GM19455 (cell line): ENCODE measurements around the gene CHST3.

Experiments
- ATAC-seq: cut with Tn5 transposase; IDR thresholded peaks from one replicate; pipeline ENCODE4 v1.9.1; 2021; ENCODE audit not compliant: unreplicated experiment

The CHST3 gene

DNA sequence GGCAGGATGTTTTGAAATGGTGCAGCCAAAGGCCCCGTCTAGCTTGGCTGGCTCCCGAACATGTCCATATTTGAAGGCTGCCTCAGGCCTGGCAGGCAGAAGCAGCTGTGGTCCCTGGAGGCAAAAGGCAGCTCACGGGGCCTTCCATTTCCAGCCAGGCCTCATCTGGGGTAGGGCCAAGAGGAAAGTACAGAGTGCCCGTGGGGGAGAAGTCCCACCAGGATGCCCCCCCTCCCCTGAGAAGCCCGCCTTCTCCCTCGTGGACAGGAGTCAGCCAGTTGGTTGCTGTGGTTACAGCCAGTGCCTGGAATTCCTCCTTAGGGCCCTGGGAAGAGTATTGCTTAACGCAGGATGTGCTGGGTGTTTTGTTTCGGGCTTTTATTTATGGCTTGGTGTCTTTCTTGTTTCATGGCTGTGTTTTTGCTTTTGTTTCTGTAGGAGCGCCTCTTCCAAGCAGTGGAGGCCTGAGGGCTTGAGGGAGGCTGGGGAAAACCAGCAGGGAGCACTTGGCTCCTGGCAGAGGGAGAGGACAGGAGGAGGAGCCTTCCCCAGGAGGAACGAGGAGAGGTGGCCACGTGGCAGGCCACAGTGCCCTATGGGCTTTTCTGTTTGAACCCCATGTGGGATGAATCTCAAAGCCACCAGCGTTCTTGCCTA, 45.4 kb downstream of the CHST3 start:
- ATAC-seq = no peak

DNA sequence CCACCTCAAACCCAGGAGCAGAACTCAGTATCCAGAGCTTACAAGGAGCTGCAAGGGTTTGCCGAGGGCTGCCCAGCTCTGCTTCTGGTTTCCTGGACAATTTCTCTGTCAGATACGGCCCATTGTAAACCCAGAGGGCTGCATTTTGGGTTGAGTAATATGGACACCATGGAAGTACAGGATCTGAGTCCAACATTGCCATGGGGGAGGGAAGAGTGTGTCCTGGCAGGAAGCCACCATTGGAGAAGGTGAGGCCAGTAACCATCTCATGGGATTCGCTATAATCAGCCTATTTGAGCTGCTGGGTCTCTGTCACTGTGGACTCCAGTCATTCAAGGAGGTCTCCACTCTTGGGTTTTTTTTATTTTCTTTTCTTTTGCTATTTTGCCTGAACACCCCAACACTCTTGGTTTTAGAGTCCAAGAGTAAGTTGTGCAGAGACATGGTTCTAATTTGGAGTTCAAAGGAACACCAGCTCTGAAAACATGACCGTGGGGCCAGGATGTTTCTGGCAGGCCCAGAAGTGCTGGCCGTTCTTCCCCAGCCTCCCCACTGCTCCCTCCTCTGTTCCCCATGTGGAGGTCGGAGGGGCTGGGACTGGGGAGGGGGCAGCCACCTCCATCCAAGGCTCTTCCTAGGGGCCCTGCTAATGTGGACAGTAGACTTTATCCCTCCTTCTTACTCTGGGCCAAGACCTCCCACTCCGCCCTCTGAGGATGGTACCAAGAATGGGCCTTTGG, 46.2 kb downstream of the CHST3 start:
- no peak for ATAC-seq

DNA sequence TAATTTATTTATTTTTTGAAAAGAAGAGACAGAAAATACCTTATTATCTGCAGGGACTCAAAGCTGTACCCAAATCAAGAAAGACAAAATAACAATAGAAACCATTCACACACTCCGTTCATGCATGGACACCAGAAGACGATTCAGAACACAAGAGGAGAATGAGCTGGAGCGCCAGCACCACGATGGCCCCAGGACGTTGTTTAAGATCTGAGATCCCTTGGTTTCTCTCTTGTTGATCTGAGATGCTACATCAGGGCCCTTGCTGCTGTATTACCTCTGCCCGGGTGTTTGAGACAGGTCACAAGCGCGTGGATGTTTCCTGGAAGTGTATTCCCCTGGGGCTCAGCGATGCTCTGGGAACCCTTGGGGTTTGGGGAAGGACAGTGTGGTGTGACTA, 46.8 kb downstream of the CHST3 start:
- ATAC-seq = no peak

DNA sequence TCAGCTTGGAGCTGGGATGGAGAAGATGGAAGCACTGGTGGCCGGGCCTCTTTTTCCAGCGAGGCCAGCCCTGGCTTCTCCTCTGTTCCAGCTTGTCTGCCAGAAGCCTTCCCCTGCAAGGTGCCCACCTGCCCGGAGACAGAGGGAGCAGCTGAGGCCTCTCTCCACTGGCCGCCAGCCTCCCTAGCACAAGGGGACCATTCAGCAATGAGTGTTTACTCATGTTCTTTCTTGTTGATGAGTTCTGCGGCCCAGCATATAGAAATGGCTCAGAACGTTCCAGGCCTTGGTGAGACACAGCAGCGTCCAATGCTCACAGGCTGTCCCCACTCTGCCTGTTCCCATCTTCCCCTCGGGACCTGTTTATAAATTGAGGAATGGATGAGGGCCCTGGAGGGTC, 47.3 kb downstream of the CHST3 start:
- ATAC-seq = no peak

DNA sequence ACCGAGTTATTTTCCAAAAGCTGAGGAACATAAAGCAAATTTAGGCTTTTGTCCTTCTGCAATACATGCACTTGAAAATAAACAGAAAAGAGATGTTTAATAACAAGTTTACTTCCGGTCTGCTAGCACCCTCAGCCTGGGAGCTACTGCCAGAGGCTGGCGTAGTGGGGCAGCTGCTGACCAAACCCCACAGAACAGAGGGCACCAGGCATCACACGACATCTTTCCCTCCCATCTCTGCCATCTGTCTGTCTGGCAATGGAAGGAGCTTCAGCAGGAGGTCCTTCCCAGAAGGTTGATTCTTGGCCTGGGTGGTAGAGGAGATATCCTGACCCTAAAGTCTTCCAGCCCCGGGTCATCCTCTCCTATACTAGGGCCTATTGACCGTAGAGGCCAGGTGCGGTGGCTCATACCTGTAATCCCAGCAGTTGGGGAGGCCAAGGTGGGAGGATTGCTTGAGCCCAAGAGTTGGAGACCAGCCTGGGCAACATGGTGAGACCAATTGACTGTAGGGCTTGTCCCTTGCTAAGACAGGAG, 47.8 kb downstream of the CHST3 start:
- no peak for ATAC-seq

DNA sequence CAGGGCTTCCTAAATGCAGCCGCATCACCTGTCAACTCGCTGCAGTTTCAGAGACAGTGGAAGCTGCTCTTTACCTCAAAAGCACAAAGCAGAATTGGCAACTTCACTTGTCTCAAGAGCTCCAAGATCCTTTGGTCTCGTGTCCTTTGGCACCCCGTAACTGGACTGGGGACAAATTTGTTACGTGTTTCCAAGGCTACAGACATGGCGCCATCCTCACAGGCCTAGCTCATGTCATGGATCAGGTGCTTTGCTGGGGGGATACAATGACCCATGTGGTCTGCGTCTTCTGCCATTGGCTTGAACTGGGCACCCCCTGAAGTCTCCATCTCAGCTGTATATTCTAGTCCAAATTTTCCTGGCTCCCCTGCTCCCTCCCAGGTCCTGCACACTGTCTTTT, 48.6 kb downstream of the CHST3 start:
- ATAC-seq = no peak

DNA sequence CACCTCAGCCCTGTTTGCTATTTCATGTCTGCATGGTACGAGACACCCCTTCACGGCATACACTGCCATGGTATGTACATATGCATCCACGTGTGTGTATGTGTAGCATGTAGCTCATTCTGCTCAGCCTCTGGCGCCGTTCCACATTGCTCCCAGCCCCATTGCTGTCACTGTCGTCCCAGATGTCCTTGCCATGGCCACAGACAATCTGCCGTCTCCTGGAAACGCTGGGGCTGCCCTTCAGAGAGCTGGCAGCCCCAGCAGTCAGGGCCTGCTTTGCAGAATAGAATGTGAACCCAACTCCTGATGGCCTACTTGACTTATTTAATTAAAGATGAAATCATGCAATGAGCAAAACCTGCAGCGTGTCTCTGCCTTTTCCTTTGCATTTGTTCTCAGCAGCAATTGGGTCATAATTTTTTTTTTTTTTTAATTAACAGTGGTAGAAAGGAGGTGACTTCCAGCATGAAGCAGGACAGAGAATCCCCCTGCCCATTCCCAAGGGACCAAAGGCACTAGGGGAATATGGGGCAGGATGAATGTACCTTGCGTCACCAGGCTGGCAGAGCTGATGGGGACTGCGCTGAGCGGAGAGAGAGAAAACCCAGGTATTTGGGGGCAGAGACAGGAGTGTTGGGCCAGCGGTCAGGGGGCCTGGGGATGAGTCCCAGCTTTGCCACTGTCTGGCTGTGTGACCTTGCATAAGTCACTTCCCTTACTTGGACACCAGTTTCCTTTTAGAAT, 49.2 kb downstream of the CHST3 start:
- no peak for ATAC-seq

DNA sequence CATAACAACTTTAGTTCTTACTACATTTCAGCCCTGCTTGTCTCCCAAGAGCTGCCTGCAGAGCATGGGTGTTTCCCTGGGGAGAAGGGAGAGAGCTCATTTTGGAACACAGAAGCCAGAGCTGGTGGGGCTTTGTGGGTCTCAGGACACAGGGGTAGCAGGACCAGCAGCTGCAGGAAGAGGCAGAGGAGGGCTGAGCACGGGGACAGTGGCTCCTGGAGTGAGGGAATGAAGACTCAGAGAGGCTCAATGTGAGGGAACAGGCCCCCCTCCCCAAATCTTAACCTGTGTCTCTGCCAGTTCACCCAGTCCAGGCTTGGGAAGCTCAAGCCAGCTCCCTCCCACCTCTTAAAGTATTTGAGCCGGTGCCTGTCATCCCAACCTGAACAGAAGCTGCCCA, 50.0 kb downstream of the CHST3 start:
- ATAC-seq = no peak

DNA sequence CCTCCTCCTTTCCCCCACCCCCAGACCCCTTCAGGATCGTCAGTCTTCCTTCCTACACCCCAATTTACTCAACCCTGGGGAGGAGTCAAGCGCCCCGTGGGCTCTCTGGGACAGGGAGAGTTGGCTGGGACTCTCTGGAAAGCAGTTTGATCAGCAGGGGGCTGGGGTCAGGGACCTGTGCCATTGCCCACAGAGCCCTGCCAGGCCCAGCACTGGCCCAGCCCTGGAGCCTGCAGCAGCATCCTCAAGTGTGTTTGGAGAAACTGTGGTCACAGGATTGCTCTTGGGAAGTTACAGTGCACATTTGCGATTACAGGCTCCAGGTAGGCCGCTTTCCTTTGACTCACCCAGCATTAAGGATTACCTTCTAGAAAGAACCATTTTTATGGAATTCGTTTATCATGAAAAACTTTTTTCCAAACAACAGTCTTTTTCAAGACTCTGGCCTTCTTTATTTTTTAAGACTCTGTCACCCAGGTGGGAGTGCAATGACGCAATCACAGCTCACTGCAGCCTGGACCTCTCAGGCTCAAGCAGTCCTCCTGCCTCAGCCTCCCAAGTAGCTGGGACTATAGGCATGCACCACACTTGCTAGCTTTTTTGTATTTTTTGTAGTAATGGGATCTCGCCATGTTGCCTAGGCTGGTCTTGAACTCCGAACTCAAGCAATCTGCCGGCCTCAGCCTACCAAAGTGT, 50.7 kb downstream of the CHST3 start:
- no peak for ATAC-seq

DNA sequence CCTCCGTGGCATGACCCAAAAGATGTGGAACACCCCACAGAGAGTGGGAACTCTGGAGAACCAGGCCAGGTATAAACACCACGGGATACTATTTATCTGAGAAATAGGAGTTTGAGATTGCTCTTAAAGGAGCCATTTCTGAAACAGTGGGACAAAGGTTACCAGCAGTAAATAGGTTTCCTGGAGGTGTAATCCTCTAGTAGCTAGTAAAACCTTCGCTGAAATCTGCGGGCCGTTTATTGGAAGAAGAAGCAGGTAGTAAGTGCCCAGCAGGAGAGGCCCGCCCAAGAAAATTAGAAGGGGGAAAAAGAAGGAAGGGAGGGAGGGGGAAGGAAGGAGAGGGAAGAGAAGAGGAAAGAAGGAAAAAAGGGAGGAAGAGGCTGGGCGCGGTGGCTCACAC, 51.6 kb downstream of the CHST3 start:
- no peak for ATAC-seq

DNA sequence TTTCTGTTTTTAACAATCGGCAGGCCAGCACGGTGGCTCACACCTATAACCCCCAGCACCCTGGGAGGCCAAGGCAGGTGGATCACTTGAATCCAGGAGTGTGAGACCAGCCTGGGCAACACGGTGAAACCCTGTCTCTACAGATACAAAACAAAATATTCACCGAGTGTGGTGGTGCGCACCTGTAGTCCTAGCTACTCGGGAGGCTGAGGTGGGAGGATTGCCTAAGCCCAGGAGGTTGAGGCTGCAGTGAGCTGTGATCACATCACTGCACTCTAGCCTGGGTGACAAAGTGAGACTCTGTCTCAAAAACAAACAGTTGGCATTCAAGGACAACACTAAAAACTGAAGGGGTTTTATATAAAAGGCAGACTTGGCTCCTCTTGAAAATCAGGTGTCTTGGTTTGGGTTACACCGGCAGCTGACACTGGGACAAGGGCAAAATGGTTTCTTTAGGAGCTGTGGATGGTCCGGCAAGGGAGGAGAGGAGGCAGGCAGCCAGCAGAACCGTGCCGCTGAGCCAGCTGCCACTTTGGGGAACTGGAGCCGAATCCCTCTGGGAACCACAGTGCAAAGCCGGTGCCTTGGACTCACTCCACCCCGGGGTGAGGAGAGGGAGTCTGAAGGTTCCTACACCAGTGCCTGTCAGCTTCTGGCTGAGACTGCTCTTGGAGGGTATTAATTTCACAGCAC, 52.6 kb downstream of the CHST3 start:
- no peak for ATAC-seq

DNA sequence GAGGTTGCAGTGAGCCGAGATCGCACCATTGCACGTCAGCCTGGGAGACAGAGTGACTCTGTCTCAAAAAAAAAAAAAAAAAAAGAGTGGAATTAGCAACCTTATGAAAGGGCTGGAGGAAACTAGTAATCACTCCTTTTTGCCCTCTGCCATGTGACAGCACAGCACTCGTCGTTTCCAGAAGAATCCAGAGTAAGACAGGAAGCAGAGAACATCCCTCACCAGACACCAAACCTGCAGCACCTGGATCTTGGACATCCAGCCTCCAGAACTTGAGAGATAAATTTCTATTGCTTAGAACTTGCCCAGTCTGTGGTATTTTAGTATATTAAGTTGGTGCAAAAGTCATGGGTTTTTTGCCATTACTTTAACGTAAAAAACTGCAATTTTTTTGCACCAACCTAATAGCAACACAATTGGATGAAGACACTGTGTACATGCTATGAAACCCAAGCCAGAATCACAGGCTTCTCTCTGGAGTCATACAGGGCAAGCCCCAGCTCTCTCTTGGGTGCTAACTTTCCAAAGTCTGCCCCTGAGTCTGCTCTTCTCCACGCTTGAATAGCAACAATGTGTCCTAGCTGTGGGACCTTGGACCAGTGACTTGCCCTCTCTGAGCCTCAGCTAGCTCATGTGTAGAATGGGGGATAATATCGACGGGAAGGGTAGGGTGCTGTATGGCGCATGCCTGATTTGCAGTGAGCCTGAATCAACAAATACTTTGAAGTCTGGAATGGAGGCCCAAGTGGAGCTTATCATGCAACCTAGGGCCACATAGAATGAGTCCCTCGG, 55.1 kb downstream of the CHST3 start:
- no peak for ATAC-seq

DNA sequence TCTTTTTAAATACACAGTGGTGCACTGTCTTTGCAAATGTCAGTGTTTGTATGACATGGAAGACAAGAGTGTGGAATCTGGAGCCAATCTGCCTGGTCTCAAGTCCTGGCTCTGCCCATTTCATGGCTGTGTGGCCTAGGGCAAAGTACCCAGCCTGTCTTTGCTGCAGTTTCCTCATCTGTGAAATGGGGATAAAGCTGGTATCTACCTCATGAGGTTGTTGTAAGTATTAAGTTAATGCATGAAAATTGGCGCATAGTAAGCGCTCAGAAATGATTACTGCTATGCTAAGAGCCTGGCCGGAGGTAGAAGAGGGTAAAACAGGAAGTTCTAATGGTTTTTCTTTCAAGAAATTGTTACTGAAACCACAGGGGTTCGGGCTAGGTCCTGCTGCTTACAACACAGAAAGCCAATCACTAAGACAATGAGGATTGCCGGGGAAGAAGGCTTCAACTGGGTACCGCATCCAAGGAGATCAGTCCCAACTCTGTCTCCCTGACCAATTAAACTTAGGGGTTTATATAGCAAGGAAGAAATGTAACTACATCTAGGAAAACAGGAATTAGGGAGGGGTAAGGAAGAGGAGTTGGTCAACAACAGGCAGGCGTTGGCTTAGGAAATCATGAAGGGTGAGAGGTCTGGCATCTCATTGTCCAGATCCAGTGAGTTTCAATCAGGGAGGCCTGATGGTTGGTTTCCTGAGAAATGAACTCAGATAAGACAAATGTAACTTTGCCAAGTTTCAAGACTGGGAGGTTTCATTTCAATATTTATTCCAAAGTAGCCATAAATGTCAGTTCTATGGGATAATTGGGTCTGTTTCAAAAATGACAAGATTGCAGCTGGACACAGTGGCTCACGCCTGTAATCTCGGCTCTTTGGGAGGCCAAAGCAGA, 57.0 kb downstream of the CHST3 start:
- no peak for ATAC-seq

DNA sequence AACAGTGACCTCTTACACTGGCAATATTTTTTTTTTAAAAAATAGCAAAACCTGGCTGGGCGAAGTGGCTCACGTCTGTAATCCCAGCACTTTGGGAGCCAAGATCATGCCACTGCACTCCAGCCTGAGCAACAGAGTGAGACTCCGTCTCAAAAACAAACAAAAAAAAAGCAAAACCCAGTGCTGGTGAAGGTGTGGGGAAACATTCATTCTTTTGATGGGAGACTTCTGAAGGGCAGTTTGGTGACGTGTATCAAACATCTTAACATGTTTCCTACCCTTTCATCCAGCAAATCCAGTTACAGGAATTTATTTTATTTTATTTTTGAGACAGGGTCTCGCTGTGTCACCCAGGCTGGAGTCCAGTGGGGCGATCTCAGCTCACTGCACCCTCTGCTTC, 58.0 kb downstream of the CHST3 start:
- ATAC-seq = no peak

DNA sequence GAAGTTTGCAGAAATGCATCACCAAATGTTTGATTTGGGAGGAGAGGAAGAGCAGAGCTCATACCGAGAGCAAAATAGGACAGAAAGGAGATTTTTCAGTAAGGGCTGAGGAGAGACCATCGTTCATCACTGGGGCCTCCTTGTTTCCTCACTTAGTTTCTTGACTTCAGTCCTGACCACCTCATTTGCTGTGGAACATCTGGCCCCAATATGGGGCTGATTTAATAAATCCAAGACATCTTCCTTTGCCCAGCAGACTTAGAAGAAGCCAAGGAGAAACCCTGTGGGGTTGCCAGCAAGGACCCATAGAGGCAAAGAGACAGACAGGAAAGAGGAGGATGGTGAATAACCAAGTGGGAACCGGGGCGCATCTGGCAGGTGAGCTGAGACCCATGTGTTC, 60.4 kb downstream of the CHST3 start:
- no peak for ATAC-seq

DNA sequence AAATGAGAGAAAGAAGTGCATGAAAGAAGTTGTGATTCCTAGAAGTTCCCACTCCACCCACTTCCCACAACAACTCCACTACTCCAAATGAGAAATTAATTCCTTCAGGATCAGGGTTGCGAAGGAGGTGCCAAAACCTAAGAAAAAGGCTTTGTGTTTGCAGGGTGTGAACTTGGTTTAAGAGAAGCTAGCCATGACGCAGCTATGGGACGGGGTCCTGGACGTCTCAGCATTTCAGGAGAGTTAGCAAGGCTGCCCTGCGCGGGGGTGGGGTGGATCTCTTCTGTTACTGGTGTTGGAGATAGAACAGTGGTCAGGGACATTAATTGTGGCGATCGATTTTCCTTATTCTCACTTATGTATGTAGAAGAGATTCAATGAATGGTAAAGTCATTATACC, 61.2 kb downstream of the CHST3 start:
- ATAC-seq = no peak

DNA sequence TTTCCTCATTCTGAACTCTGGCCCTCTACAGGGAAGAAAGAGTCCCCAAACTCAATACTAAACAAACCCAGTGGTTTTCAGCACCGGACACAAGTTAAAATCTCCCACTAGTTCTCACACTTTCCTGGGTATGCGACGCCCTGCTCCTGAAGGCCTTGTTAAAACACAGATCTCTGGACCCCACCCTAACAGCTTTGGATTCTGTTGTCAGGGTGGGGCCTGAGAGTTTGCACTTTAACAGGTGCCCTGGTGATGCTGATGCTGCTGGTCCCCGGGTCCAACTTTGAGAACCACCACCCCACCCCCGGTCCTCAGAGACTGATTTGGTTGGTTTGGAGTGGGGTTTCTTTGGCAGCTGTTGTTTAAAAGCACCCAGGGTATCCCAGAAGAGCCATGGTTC, 61.6 kb downstream of the CHST3 start:
- ATAC-seq = no peak

DNA sequence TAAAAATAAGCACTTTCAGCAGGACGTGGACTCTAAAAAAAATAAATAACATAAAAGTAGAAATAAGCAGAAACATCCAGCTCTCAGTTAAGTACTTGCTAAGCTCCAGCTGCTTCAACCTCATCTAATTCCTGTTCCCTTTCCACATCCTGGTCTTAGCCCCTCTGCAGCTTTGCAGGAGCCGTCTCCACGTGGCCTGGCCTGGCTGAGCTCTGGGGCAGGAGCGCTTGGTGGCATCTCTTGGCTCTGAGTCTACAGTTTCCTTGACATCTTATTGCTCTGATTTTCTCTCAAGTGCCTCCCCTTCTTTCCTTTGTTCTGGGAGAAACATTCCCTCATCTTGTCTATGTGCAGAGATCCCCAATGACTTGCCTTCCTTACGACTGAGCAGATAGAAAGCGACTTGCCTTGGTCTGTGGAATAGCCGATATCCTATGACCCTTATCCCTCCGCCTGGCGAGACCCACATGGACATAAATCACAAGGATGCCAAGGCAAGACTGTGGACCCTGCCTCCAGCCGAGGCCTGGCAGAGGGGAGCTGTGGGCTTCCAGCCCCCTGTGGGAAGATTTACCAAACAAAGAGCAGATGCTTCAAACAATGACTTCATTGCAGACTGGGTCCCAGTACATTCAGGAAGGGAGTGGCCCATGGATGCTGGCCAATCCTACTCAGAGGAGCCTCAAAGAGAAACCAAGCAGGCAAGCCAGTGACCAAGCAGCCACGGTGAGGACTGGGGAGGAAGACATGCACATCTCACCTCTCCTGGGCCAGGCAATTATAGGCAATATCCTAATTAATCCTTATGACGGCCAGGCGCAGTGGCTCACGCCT, 62.3 kb downstream of the CHST3 start:
- no peak for ATAC-seq
